ENCODE data around the gene ATXN1. TPM values are rescaled to one million over a fixed set of nuclear protein-coding genes. Genes with fewer than 3 reads are reported as not detected.

ATXN1 gene
- total and polyA plus RNA-seq, 7 experiments from 2014 or later = 1.5 to 82.7 (median 42.4) TPM

GRCh38 chr6:16717275-16717942 lies 43.9 kb downstream of the ATXN1 start:
- no peak overlapping the region for H3K4me3 ChIP-seq (ENCODE audit: low read length)
- POLR2A ChIA-PET = no interaction called here
- DNase-seq (no peak), ATAC-seq (no peak)
- Mint-ChIP-seq H3K27me3 (no peaks in the 10 kb centered on the region), H3K36me3 (peaks cover 0 to 32% (median 3%) of the 10 kb centered on the region in 5 donors), H3K27ac (peak overlapping the region in 1 of 9 donors; percentile 20), H3K4me1 (peaks cover 5 to 50% (median 12%) of the 10 kb centered on the region in 7 donors), H3K9me3 (peaks cover 0 to 5% (median 0%) of the 10 kb centered on the region in 11 donors), H3K4me3 (no peak overlapping the region)
- no peaks in the 10 kb centered on the region for H3K27me3 ChIP-seq (ENCODE audit: control insufficient read depth in 2 of 2, insufficient read depth in 2 of 2, low read length in 2 of 2)
- intact Hi-C loops (cut with micrococcal nuclease) = loop anchor here in 1 of 2 donors (10.0 kb wide), 1 partner anchor 47 kb away; the partner anchor contains the start of gene ATXN1
- peaks cover 0 to 14% of the 10 kb centered on the region in 2 donors for H3K4me1 ChIP-seq (ENCODE audit: control insufficient read depth in 2 of 2, insufficient read depth in 2 of 2, low read length in 2 of 2)
- no peaks in the 10 kb centered on the region for H3K36me3 ChIP-seq (ENCODE audit: control insufficient read depth in 2 of 3, insufficient read depth in 3 of 3, low read length in 3 of 3)
- no peak overlapping the region for H3K27ac ChIP-seq (ENCODE audit: low read depth, low read length)
- CTCF ChIA-PET = interaction anchor here (0.6 kb wide), 1 partner anchor 23 kb away, joined by 4 read pairs; no protein-coding TSS in a partner anchor
- no peaks in the 10 kb centered on the region for H3K9me3 ChIP-seq (ENCODE audit: control insufficient read depth in 2 of 3, low read length in 3 of 3)

GRCh38 chr6:16716321-16716858 lies 44.9 kb downstream of the ATXN1 start:
- ChIA-PET CTCF (interaction anchor here (1.7 kb wide), 1 partner anchor 48 kb away, joined by 6 read pairs; no protein-coding TSS in a partner anchor), POLR2A (interaction anchor here (0.8 kb wide), 1 partner anchor 44 kb away, joined by 3 read pairs; no protein-coding TSS in a partner anchor)
- Mint-ChIP-seq H3K9me3 (peaks cover 0 to 5% (median 0%) of the 10 kb centered on the region in 11 donors), H3K4me3 (no peak overlapping the region), H3K27ac (no peak overlapping the region), H3K27me3 (no peaks in the 10 kb centered on the region), H3K4me1 (peaks cover 11 to 57% (median 20%) of the 10 kb centered on the region in 7 donors), H3K36me3 (peaks cover 0 to 31% (median 3%) of the 10 kb centered on the region in 5 donors)
- Histone ChIP-seq H3K4me1 (ENCODE audit: control insufficient read depth in 2 of 2, insufficient read depth in 2 of 2, low read length in 2 of 2) (peaks cover 0 to 15% of the 10 kb centered on the region in 2 donors), H3K4me3 (ENCODE audit: low read length) (no peak overlapping the region), H3K36me3 (ENCODE audit: control insufficient read depth in 2 of 3, insufficient read depth in 3 of 3, low read length in 3 of 3) (no peaks in the 10 kb centered on the region), H3K27me3 (ENCODE audit: control insufficient read depth in 2 of 2, insufficient read depth in 2 of 2, low read length in 2 of 2) (no peaks in the 10 kb centered on the region), H3K9me3 (ENCODE audit: control insufficient read depth in 2 of 3, low read length in 3 of 3) (no peaks in the 10 kb centered on the region), H3K27ac (ENCODE audit: low read depth, low read length) (no peak overlapping the region)
- no peak for ATAC-seq
- intact Hi-C loops (cut with micrococcal nuclease) = loop anchor here in 1 of 2 donors (10.0 kb wide), 1 partner anchor 48 kb away; the partner anchor contains the start of gene ATXN1
- no peak for DNase-seq

- Histone ChIP-seq H3K9me3 (ENCODE audit: control insufficient read depth in 2 of 3, low read length in 3 of 3) (no peaks in the 10 kb centered on the region), H3K4me1 (ENCODE audit: control insufficient read depth in 2 of 2, insufficient read depth in 2 of 2, low read length in 2 of 2) (peaks cover 0 to 18% of the 10 kb centered on the region in 2 donors), H3K36me3 (ENCODE audit: control insufficient read depth in 2 of 3, insufficient read depth in 3 of 3, low read length in 3 of 3) (no peaks in the 10 kb centered on the region), H3K27ac (ENCODE audit: low read depth, low read length) (no peak overlapping the region), H3K4me3 (ENCODE audit: low read length) (no peak overlapping the region), H3K27me3 (ENCODE audit: control insufficient read depth in 2 of 2, insufficient read depth in 2 of 2, low read length in 2 of 2) (no peaks in the 10 kb centered on the region)
- no peaks in the 10 kb centered on the region for H3K27me3 Mint-ChIP-seq
- no peak for ATAC-seq
- H3K36me3 Mint-ChIP-seq = peaks cover 0 to 27% (median 0%) of the 10 kb centered on the region in 5 donors
- H3K4me3 Mint-ChIP-seq = no peak overlapping the region
- peaks cover 0 to 5% (median 0%) of the 10 kb centered on the region in 11 donors for H3K9me3 Mint-ChIP-seq
- intact Hi-C loops (cut with micrococcal nuclease) = loop anchor here (2.0 to 10.0 kb wide), 3 partner anchors 15 to 231 kb away; partner anchors contain the start of gene ATXN1 (in 1 of the 2)
- H3K27ac Mint-ChIP-seq = peak overlapping the region in 1 of 9 donors; percentile 52
- DNase-seq = no peak
- ChIA-PET POLR2A (no interaction called here), CTCF (no interaction called here)
- peaks cover 11 to 54% (median 19%) of the 10 kb centered on the region in 7 donors for H3K4me1 Mint-ChIP-seq
Observed at GRCh38 chr6:16713597-16713996, 47.7 kb downstream of the ATXN1 start.

GRCh38 chr6:16712931-16713484 lies 48.3 kb downstream of the ATXN1 start:
- Histone ChIP-seq H3K4me1 (ENCODE audit: control insufficient read depth in 2 of 2, insufficient read depth in 2 of 2, low read length in 2 of 2) (peaks cover 0 to 18% of the 10 kb centered on the region in 2 donors), H3K9me3 (ENCODE audit: control insufficient read depth in 2 of 3, low read length in 3 of 3) (no peaks in the 10 kb centered on the region), H3K4me3 (ENCODE audit: low read length) (peak overlapping the region; percentile 3), H3K27ac (ENCODE audit: low read depth, low read length) (no peak overlapping the region), H3K36me3 (ENCODE audit: control insufficient read depth in 2 of 3, insufficient read depth in 3 of 3, low read length in 3 of 3) (no peaks in the 10 kb centered on the region), H3K27me3 (ENCODE audit: control insufficient read depth in 2 of 2, insufficient read depth in 2 of 2, low read length in 2 of 2) (no peaks in the 10 kb centered on the region)
- Mint-ChIP-seq H3K4me3 (peak overlapping the region in 7 of 10 donors; percentile 12 to 79 (median 56)), H3K27ac (peak overlapping the region in 5 of 9 donors; percentile 52 to 85 (median 67)), H3K27me3 (no peaks in the 10 kb centered on the region), H3K9me3 (peaks cover 0 to 5% (median 0%) of the 10 kb centered on the region in 11 donors), H3K4me1 (peaks cover 11 to 54% (median 22%) of the 10 kb centered on the region in 7 donors), H3K36me3 (peaks cover 0 to 27% (median 0%) of the 10 kb centered on the region in 5 donors)
- POLR2A ChIA-PET = interaction anchor here (0.5 to 0.6 kb wide), 2 partner anchors 14 to 59 kb away, joined by 3 to 4 read pairs; no protein-coding TSS in a partner anchor
- ATAC-seq (peak; percentile 70), DNase-seq (no peak)
- intact Hi-C loops (cut with micrococcal nuclease) = loop anchor here (1.0 to 10.0 kb wide), 4 partner anchors 14 to 231 kb away; partner anchors contain the start of gene ATXN1 (in 1 of the 2)
- CTCF ChIA-PET = no interaction called here

- peak overlapping the region in 9 of 10 donors; percentile 12 to 79 (median 56) for H3K4me3 Mint-ChIP-seq
- H3K36me3 Mint-ChIP-seq = peaks cover 0 to 22% (median 0%) of the 10 kb centered on the region in 5 donors
- CTCF ChIA-PET = no interaction called here
- DNase-seq (peak in 1 of 9 donors; percentile 9), ATAC-seq (peak; percentile 67)
- intact Hi-C loops (cut with micrococcal nuclease) = loop anchor here (1.0 to 10.0 kb wide), 4 partner anchors 14 to 230 kb away; partner anchors contain the start of gene ATXN1 (in 1 of the 2)
- H3K27me3 Mint-ChIP-seq = no peaks in the 10 kb centered on the region
- peaks cover 0 to 22% of the 10 kb centered on the region in 2 donors for H3K4me1 ChIP-seq (ENCODE audit: control insufficient read depth in 2 of 2, insufficient read depth in 2 of 2, low read length in 2 of 2)
- H3K27ac ChIP-seq (ENCODE audit: low read depth, low read length) = no peak overlapping the region
- no peaks in the 10 kb centered on the region for H3K9me3 ChIP-seq (ENCODE audit: control insufficient read depth in 2 of 3, low read length in 3 of 3)
- H3K36me3 ChIP-seq (ENCODE audit: control insufficient read depth in 2 of 3, insufficient read depth in 3 of 3, low read length in 3 of 3) = no peaks in the 10 kb centered on the region
- peaks cover 15 to 53% (median 28%) of the 10 kb centered on the region in 7 donors for H3K4me1 Mint-ChIP-seq
- no peaks in the 10 kb centered on the region for H3K27me3 ChIP-seq (ENCODE audit: control insufficient read depth in 2 of 2, insufficient read depth in 2 of 2, low read length in 2 of 2)
- POLR2A ChIA-PET = interaction anchor here (0.5 to 0.6 kb wide), 2 partner anchors 13 to 60 kb away, joined by 3 to 4 read pairs; no protein-coding TSS in a partner anchor
- H3K27ac Mint-ChIP-seq = peak overlapping the region in 6 of 9 donors; percentile 3 to 85 (median 60)
- peak overlapping the region; percentile 29 for H3K4me3 ChIP-seq (ENCODE audit: low read length)
- peaks cover 0 to 5% (median 0%) of the 10 kb centered on the region in 11 donors for H3K9me3 Mint-ChIP-seq
Observed at GRCh38 chr6:16712255-16712930, 48.9 kb downstream of the ATXN1 start.
